ENCODE measurements around the gene PRSS33. TPM values are rescaled to one million over a fixed set of nuclear protein-coding genes. Genes with fewer than 3 reads are reported as not detected.

The PRSS33 gene
- total and polyA plus RNA-seq, 5 donors = not detected

DNA sequence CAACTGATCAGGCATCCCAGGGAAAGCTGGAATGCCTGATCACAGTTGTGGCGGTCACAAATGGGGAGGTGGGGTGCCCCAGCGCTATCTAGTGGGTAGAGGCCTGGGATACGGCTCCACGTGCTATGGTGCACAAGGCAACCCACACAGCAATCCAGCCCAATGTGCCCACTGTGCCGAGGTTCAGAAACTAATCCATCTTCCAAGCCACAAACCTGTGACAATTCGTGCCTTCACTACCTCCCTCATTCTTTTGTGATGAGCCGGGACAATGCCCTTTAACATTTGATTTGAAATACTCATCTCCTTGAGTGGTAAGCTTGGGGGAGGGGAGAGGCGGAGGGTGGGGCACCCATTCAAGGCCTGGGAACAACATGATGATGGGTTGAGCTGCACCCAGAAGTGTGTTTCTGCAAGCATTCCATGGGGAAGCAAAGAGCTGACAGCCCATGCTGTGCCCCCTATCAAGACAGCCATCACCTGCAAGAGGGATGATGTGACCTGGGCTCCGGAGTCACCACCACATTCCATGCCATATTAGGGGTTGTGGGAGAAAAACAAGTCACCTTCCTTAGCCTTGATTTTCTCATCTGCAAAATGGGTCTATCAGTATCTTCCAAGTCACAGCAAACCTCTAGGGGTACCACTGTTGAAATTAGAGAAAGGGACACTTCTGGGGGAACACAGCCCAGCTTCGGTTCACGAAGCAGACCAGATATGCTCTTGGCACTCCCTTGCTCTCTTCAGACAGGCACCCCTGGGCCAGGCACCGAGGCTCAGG, 14.0 kb downstream of the PRSS33 start:
- no peak for ATAC-seq
- H3K27me3 ChIP-seq (ENCODE audit: control insufficient read depth, insufficient read depth) = no peaks in the 10 kb centered on the region
- WGBS = 78% methylated on average over 12 of the region's 12 CpGs
- no peak overlapping the region for H3K27ac ChIP-seq (ENCODE audit: low read length)
- H3K4me1 ChIP-seq (ENCODE audit: control insufficient read depth, insufficient read depth, low read length) = peaks cover 3% of the 10 kb centered on the region
- no peaks in the 10 kb centered on the region for H3K9me3 ChIP-seq (ENCODE audit: control insufficient read depth, low read length)
- no peak for DNase-seq
- intact Hi-C loops (cut with DNase I) = no loop called here
- H3K4me3 ChIP-seq (ENCODE audit: low read length) = no peak overlapping the region

DNA sequence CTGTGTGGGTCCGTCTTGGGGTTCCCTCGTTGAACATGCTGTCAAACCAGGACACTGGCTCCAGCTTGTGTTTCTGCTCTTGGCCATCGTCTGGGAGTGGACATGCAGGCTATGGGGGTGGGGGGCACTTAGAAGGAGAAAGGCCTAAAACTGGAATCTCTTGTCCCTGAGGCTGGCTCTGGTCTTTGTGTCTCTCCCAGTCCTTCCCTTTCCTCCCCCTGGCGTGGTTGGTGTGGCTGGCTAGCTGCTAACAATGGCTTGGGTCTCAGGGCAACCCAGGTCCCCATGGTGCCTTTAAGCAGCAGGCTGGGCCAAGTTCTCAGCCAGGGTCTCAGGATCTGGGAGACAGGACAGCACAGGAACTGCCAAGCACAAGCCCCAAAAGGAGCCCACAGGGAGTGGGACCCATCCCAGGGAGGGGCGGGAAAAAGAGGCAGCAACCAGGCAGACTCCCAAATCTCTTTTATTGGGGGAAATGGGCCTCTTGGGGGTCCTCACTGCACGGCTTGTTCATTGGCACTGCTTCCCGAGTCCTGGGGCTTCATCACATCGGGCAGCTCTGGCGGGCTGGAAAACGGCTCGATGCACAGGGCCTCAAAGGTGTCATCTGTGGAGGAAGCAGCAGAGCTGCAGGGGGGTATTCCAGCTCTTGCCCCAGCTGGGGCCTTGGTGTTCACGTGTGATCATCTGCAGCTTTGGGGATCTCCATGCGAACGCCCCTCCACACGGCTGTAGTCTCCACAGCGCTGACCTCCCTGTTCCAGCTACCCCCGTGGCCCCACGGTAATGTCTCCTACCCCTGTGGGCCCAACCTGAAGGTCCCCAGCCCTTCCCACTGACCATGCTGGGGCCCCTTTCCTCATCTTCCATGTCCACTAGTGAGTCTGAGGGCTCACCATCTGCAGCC, 15.6 kb downstream of the PRSS33 start:
- peaks cover 3% of the 10 kb centered on the region for H3K4me1 ChIP-seq (ENCODE audit: control insufficient read depth, insufficient read depth, low read length)
- no peaks in the 10 kb centered on the region for H3K27me3 ChIP-seq (ENCODE audit: control insufficient read depth, insufficient read depth)
- no peak overlapping the region for H3K4me3 ChIP-seq (ENCODE audit: low read length)
- 71% methylated on average over 18 of the region's 18 CpGs for WGBS
- no peaks in the 10 kb centered on the region for H3K9me3 ChIP-seq (ENCODE audit: control insufficient read depth, low read length)
- intact Hi-C loops (cut with DNase I) = no loop called here
- no peak for DNase-seq
- no peak for ATAC-seq
- no peak overlapping the region for H3K27ac ChIP-seq (ENCODE audit: low read length)

DNA sequence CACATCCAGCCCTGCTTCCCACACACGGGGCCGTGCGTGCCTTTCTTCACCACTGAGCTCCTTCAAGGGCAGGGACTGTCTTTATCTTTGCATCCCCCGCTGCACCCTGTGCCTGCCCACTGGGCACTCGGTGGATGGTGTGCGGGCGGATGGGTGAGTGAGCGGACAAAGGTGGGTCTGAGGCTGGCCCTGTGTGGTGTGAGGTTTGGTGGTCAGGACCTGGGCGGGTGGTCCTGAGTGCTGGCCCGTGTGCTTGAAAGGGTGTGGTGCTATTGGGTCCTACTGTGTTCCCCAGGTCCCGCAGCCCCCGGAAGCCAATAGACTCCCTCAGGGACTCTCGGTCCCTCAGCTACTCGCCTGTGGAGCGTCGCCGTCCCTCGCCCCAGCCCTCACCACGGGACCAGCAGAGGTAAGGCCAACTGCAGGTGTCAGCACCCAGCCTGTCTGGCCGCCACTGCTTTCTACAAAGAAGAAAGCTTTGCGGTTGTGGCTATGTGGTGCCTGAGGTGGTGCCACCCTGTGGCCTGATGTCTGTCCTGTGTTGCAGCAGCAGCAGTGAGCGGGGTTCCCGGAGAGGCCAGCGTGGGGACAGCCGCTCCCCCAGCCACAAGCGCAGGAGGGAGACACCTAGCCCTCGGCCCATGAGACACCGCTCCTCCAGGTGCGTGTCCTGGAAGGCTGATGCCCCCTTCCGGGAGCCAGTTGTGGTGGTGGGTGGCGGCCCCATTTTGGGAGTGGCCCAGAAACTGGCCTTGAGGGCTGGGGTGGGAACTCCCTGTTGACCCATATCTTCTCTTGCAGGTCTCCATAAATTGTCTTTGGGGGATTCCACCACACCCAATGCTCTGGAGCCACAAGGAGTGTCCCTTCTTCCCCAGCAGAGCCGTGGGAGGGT, 17.1 kb downstream of the PRSS33 start:
- no peaks in the 10 kb centered on the region for H3K4me1 ChIP-seq (ENCODE audit: control insufficient read depth, insufficient read depth, low read length)
- H3K27ac ChIP-seq (ENCODE audit: low read length) = no peak overlapping the region
- DNase-seq = no peak
- peak; percentile 7 to 9 for ATAC-seq
- H3K4me3 ChIP-seq (ENCODE audit: low read length) = no peak overlapping the region
- WGBS = 82% methylated on average over 32 of the region's 32 CpGs
- H3K27me3 ChIP-seq (ENCODE audit: control insufficient read depth, insufficient read depth) = no peaks in the 10 kb centered on the region
- intact Hi-C loops (cut with DNase I) = no loop called here
- no peaks in the 10 kb centered on the region for H3K9me3 ChIP-seq (ENCODE audit: control insufficient read depth, low read length)

DNA sequence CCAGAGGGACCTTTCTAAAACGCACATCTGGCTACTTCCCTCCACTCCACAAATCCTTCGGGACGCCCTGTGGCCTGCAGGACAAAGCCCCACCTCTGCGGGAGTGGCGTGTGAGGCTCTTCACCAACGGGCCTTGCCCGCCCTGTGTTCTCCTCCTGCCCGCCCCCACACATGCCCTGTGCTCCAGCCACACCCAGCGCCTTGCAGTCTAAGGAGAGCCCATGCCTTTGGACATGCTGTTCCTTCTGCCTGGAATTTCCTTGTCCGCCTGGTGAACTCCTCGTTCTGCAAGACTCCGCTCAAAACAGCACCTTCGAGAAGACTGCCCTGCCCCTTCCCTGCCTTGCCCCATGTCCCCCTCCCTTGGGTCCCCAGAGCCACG, 17.7 kb downstream of the PRSS33 start:
- no peaks in the 10 kb centered on the region for H3K4me1 ChIP-seq (ENCODE audit: control insufficient read depth, insufficient read depth, low read length)
- no peaks in the 10 kb centered on the region for H3K27me3 ChIP-seq (ENCODE audit: control insufficient read depth, insufficient read depth)
- no peak for DNase-seq
- intact Hi-C loops (cut with DNase I) = no loop called here
- ATAC-seq = peak; percentile 8 to 35
- no peaks in the 10 kb centered on the region for H3K9me3 ChIP-seq (ENCODE audit: control insufficient read depth, low read length)
- 73% methylated on average over 14 of the region's 14 CpGs for WGBS
- H3K27ac ChIP-seq (ENCODE audit: low read length) = no peak overlapping the region
- H3K4me3 ChIP-seq (ENCODE audit: low read length) = no peak overlapping the region

DNA sequence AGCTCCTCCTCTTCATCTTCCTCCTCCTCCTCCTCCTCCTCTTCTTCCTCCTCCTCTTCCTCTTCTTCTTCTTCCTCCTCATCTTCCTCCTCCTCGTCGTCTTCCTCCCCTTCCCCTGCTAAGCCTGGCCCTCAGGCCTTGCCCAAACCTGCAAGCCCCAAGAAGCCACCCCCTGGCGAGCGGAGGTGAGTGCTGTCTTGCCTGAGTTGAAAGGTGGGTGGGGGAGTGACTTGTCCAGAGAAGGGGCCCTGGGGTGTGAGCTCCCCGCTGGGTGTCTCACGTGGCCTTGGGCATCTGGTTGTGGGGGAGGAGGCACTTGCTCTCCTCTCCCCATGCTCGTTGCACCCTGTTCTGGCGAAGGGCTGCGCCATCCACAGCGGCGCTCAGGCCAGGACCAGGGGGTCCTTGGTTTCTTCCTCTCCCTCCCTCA, 18.2 kb downstream of the PRSS33 start:
- 84% methylated on average over 11 of the region's 11 CpGs for WGBS
- H3K27ac ChIP-seq (ENCODE audit: low read length) = no peak overlapping the region
- ATAC-seq = no peak

DNA sequence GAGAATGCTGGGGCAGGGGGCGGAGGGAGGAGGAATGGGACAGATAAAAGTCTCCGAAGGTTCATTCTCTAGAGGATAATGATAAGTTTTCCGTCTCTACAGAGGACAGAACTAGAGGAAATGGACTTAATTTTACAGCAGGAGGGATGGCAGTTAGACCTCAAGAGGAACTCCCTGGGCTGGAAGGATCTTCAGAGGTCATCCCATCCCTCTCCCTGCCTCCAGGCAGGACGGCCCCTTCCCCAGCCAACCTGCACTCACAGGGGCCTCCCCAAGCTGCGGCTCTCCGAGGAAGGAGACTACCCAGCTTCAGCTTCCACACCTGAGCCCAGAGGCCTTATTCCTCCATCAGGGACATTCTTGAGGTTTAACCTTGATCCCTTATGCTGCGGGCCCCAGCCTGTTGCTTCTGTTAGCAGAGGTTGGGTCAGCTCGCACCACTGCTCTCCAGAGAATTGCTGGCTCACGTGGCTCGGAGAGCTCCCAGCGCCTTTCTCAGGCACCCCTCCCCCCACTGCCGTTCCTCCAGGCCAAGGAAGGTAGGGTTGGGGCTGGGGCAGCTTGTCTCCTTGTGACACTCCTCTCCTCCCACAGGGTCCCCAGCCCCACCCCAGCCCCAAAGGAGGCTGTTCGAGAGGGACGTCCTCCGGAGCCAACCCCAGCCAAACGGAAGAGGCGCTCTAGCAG, 18.8 kb downstream of the PRSS33 start:
- intact Hi-C loops (cut with DNase I) = no loop called here

More for the DNA sequence above, 18.2 kb downstream of the PRSS33 start:
- no peaks in the 10 kb centered on the region for H3K4me1 ChIP-seq (ENCODE audit: control insufficient read depth, insufficient read depth, low read length)
- no peak overlapping the region for H3K4me3 ChIP-seq (ENCODE audit: low read length)
- no peaks in the 10 kb centered on the region for H3K27me3 ChIP-seq (ENCODE audit: control insufficient read depth, insufficient read depth)
- intact Hi-C loops (cut with DNase I) = no loop called here
- DNase-seq = no peak
- H3K9me3 ChIP-seq (ENCODE audit: control insufficient read depth, low read length) = no peaks in the 10 kb centered on the region

DNA sequence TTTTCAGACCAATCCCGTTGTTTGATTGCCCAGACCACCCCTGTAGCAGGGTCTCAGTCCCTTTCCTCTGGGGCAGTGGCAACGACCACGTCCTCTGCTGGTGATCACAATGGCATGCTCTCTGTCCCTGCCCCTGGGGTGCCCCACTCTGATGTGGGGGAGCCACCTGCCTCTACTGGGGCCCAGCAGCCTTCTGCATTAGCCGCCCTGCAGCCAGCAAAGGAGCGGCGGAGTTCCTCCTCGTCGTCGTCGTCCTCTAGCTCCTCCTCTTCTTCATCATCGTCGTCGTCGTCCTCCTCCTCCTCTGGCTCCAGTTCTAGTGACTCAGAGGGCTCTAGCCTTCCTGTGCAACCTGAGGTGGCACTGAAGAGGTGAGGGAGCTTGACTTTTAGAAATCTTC, 19.5 kb downstream of the PRSS33 start:
- ATAC-seq = no peak
- H3K9me3 ChIP-seq (ENCODE audit: control insufficient read depth, low read length) = no peaks in the 10 kb centered on the region
- no peak overlapping the region for H3K27ac ChIP-seq (ENCODE audit: low read length)
- H3K4me1 ChIP-seq (ENCODE audit: control insufficient read depth, insufficient read depth, low read length) = no peaks in the 10 kb centered on the region
- no peak overlapping the region for H3K4me3 ChIP-seq (ENCODE audit: low read length)
- WGBS = 66% methylated on average over 14 of the region's 14 CpGs
- peak in 1 of 3 donors; percentile 38 for DNase-seq
- intact Hi-C loops (cut with DNase I) = no loop called here
- H3K27me3 ChIP-seq (ENCODE audit: control insufficient read depth, insufficient read depth) = no peaks in the 10 kb centered on the region

More for the DNA sequence above, 18.8 kb downstream of the PRSS33 start:
- Histone ChIP-seq H3K9me3 (ENCODE audit: control insufficient read depth, low read length) (no peaks in the 10 kb centered on the region), H3K4me3 (ENCODE audit: low read length) (no peak overlapping the region), H3K4me1 (ENCODE audit: control insufficient read depth, insufficient read depth, low read length) (no peaks in the 10 kb centered on the region), H3K27me3 (ENCODE audit: control insufficient read depth, insufficient read depth) (no peaks in the 10 kb centered on the region), H3K27ac (ENCODE audit: low read length) (no peak overlapping the region)
- DNase-seq (peak in 1 of 3 donors; percentile 66), ATAC-seq (no peak)
- 69% methylated on average over 17 of the region's 17 CpGs for WGBS

DNA sequence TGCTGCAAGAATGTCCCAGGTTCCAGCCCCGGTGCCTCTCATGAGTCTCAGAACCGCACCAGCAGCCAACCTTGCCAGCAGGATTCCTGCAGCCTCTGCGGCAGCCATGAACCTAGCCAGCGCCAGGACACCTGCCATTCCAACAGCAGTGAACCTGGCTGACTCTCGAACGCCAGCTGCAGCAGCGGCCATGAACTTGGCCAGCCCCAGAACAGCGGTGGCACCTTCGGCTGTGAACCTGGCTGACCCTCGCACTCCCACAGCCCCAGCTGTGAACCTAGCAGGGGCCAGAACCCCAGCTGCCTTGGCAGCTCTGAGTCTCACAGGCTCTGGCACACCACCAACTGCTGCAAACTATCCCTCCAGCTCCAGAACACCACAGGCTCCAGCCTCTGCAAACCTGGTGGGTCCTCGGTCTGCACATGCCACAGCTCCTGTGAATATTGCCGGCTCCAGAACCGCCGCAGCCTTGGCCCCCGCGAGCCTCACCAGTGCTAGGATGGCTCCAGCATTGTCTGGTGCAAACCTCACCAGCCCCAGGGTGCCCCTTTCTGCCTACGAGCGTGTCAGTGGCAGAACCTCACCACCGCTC, 20.1 kb downstream of the PRSS33 start:
- H3K4me1 ChIP-seq (ENCODE audit: control insufficient read depth, insufficient read depth, low read length) = no peaks in the 10 kb centered on the region
- H3K4me3 ChIP-seq (ENCODE audit: low read length) = no peak overlapping the region
- intact Hi-C loops (cut with DNase I) = no loop called here
- 82% methylated on average over 19 of the region's 19 CpGs for WGBS
- ATAC-seq = no peak
- peak in 1 of 3 donors; percentile 57 for DNase-seq
- no peak overlapping the region for H3K27ac ChIP-seq (ENCODE audit: low read length)
- H3K27me3 ChIP-seq (ENCODE audit: control insufficient read depth, insufficient read depth) = no peaks in the 10 kb centered on the region
- H3K9me3 ChIP-seq (ENCODE audit: control insufficient read depth, low read length) = no peaks in the 10 kb centered on the region

DNA sequence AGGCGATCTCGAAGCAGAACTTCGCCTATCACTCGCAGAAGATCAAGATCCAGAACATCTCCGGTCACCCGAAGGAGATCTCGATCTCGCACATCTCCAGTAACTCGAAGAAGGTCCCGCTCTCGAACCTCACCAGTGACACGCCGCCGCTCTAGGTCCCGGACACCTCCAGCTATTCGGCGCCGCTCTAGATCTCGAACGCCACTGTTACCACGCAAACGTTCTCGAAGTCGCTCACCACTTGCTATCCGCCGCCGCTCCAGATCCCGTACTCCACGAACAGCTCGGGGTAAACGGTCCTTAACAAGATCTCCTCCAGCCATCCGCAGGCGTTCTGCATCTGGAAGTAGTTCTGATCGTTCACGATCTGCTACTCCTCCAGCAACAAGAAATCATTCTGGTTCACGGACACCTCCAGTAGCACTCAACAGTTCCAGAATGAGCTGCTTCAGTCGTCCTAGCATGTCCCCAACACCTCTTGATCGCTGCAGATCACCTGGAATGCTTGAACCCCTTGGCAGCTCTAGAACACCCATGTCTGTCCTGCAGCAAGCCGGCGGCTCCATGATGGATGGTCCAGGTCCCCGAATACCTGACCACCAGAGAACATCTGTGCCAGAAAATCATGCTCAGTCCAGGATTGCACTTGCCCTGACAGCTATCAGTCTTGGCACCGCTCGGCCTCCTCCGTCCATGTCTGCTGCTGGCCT, 20.8 kb downstream of the PRSS33 start:
- intact Hi-C loops (cut with DNase I) = no loop called here
- H3K4me1 ChIP-seq (ENCODE audit: control insufficient read depth, insufficient read depth, low read length) = no peaks in the 10 kb centered on the region
- no peaks in the 10 kb centered on the region for H3K27me3 ChIP-seq (ENCODE audit: control insufficient read depth, insufficient read depth)
- DNase-seq (peak in 1 of 3 donors; percentile 61), ATAC-seq (no peak)
- no peak overlapping the region for H3K27ac ChIP-seq (ENCODE audit: low read length)
- no peak overlapping the region for H3K4me3 ChIP-seq (ENCODE audit: low read length)
- no peaks in the 10 kb centered on the region for H3K9me3 ChIP-seq (ENCODE audit: control insufficient read depth, low read length)
- 94% methylated on average over 44 of the region's 44 CpGs for WGBS
